Left cardiac atrium (tissue), 4 donors: ENCODE measurements around the gene DENND6B. TPM values are rescaled to one million over a fixed set of nuclear protein-coding genes. Genes with fewer than 3 reads are reported as not detected.

Experiments used
- ATAC-seq, 2 donors: fragments of 200-7000 bp; cut with Tn5 transposase; one replicate each; pipeline ENCODE4 v1.9.1; 2020; ENCODE audit warnings: mild to moderate bottlenecking in 2 of 2, moderate library complexity in 2 of 2
- DNase-seq: peaks from one replicate; pipeline ENCODE4 v3.0.0-alpha.2; 2020
- intact Hi-C, 2 donors: fragments of 100-400 bp; cut with DNase I; formaldehyde crosslinking; loops; one replicate each; pipeline versions ENCODE4 v1.14.1 to v1.15.1; 2022 to 2023
- total RNA-seq, 2 donors: library from RNA; stranded (reverse); fragmentation: NEBNext Ultra II Directional; extraction: Animal tissue kit (Norgen Biotek cat#: 25700); gene quantifications; one replicate each; pipeline ENCODE4 v1.2.1, GENCODE V29; 2021
- donor health status: DM: no; HTN: yes; CAD: no.
- donor health status: DM: no; HTN: yes; CAD: no; lungs with severe emphysema.
- donor health status: DM: yes; HTN: yes; CAD: no.
- donor health status: Dilated cardiomyopathy.

Gene DENND6B
- total RNA-seq, 2 donors from 2014 or later = 2.4 TPM

DNA sequence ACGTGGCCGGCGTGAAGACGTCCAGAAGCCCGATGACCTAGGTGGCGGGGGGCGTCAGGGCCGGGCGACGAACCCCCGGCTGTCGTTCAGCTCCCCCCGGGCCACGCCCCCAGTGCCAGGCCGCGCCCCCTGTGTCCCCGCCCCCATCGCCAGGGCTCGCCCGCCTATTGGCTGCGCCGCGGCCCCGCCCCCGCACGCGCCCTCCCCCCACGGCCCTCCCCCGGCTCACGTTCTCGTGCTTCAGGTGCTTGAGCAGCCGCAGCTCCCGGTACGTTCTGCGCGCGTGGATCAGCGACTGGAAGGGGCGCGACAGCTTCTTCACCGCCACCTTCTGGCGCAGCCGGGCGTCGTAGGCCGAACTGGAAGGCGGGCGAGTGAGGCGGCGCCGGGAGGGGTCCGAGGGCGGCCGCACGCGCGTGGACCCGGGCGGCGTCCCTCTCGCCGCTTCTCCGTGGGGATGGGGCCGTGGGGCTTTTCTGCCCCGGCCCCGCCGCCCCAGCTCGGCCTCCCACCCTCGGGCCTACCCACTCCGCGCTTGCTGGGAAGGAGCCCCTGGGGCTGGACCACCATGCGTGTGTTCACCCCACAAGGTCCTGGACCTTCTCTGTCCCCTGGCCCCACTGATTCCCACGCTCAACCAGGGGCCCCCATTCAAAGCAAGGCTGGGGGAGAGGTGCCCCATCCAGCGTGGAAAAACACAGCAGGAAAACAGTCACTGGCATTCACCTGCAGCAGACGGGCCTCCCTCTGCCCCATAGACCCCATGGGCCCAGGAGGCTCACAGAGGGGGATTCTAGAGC is 59.0 kb downstream of the DENND6B start:
- ATAC-seq (peak; percentile 51 to 65), DNase-seq (peak; percentile 72)
- intact Hi-C loops = no loop called here

DNA sequence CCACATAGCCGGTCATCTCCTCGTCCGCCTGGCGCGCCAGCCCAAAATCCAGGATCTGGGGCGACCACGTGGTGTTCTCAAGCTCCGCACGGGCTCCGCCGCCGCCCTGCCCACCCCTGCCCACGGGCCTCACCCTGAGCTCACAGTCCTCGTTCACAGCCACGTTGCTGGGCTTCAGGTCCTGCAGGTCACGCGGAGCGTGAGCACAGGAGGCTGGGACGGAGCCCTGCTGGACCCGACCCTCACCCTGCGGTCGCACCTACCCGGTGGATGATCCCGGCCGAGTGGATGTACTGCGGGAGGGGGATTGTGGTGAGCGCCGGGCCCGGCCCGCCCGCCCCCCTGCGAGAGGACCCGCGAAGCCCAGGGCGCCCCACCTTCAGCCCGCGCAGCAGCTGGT is 59.8 kb downstream of the DENND6B start:
- intact Hi-C loops = no loop called here
- no peak for ATAC-seq
- no peak for DNase-seq

DNA sequence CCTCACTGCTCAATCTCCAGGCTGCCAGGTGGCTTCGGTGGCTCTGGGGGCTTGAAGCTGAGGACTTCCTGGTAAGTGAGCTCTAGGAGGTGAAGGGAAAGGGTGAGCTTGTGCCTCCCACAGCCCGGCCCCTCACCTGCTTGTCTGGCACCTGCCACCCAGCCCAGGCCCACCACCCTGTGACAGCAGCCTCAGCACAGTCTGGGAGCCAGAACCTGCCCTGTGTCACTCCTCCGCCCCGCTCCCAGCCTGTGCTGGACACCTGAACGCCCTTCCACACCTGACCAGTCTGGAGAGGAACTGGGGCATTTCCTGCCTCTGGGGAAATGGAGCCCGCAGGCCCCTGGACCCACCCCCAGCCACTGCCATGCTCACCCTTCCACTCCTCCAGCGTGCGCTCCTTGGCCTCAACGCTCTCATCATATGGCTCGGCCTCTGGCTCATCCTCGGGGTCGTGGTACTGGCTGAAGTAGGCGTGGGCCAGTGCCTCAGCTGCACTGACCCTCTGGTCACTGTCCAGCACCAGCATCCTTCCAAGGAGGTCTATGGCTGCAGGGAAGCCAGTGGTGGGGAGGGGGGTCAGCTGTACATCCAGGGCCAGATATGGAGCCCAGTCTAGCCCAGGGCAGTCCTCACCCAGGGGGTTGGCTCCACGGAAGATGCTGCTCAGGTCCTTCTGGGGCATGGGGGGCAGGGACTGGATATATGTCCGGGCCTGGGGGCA is 61.7 kb downstream of the DENND6B start:
- intact Hi-C loops = no loop called here
- ATAC-seq = no peak
- no peak for DNase-seq

DNA sequence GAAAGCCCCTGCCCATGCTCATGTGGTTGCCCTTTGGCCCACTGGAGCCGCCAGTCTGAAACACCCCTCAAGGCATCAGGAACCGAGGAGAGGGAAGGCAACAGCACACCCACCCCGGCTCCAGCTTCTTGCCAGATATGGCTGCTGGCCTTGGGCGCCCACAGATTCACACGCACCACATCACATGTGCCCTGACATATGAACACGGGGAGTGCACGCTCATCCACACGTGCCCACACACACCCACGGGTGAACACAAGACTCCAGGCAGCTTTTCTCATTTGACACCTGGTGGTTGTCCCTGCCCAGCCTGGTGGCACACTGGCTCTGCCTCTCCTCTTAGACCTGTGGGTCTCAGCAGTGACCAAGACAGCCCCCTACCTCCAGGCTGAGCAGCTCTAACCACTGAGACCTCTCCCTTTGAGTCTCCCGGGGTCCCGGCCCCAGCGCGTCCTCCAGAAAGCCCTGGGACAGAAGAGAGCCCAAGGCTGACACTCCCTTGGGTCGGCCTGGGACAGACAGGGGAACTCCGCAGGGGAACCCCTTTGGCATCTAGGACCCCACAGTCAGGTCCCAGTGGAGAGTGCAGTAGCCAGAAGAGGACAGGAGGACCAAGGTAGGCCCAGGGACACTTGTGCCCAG is 62.6 kb downstream of the DENND6B start:
- DNase-seq = no peak

DNA sequence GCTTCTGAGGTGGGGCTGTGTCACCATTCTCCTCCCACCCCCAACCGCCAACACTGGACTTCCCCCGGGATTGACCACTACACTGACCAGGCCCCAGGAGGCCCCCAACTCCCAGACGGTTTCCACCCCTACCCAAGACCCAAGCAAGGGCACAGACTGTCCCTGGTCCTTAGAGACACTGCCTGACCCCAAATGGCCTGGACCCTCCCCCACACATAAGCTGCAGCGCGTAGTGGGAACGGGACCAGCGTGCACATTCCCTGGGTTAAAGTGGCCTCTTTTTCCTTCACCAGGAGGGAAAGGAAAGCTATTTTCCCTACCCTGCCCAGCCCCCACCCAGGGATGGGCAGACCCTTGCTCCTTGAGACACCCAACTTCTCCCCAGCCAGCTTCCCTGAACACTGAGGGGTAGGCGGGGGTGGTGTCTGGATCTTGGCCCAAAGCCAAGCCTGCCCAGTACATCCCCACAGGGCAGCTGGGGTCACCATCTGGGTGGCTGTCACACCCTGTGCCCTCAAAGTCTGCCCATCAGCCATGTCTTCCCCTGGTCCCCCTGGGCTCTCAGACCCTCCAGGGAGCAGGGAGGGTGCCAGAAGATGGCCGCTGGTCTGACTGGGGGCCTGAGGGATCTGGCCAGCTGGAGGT is 63.7 kb downstream of the DENND6B start:
- DNase-seq = no peak
- intact Hi-C loops = no loop called here
- ATAC-seq = no peak

More for the DNA sequence above, 62.6 kb downstream of the DENND6B start:
- intact Hi-C loops = no loop called here
- no peak for ATAC-seq

DNA sequence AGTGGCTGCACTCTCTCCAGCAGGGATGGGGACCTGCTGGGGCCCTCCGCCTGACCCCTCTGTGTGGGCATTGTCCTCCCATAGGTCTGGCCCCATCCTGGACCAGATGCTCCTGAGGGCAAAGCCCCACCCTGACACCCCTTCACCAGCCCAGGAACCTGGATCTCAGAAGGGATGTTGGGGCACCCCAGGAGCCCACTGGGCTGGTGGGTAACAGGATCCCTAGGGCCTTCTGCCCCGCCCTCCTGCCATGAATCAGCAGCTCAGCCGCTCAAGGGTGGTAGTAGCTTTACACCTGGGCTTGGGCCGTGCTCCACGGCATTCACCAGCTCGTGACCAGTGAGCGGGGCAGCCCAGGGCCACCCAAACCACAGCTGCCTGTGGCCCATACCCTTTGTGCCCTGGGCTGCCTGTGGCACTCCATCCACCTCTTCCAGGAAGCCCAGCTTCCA is 64.3 kb downstream of the DENND6B start:
- no peak for ATAC-seq
- intact Hi-C loops = no loop called here

DNA sequence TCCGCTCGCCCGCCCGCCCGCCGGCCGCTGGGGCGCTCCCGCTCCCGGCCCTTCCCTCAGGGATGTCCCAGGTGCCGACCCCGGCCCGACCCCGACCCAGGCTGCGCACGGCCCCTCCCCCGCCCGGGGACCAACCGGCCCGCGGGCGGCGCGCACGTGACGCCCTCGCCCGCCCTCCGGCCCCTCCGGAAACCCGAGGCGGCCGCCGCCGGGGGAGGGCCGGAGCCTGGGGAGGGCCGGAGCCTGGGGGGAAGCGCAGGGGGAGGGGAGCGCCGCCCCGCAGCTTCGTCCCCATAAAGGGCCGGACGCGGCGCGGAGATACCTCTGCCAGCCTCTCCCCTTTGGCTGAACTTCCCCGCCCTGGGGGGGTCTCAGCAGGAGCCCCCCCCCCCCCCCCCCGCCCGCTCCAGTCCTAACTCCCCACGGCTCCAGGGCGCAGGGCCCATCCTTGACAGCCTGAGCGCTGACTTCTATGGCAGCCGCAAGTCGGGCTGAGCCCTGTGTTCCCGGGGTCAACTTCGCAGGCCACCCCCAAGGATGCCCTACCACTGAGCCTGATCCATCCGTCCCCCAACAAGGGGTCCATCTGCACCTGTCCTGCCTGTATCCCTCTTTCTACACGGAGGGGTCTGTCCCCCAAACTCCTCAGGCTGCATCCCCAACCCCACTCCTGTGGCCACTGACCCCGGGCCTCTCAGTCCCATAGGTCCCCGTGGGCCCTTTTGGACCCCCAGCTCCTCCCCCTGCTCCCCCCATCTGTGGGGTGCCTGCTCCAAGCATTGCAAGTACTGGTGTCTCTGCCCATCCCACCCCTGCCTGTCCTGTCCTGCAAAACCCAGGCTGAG is 65.0 kb downstream of the DENND6B start, which contains the start of gene MAPK12:
TSS of gene MAPK12 (minus strand) at position 69 of the 845 bp plus-strand sequence. CDS start 174 bp downstream, outside the sequence.
- ATAC-seq = peak; percentile 32 to 64
- DNase-seq = peak; percentile 67
- intact Hi-C loops = no loop called here

More for the DNA sequence above, 64.3 kb downstream of the DENND6B start:
- DNase-seq = no peak

DNA sequence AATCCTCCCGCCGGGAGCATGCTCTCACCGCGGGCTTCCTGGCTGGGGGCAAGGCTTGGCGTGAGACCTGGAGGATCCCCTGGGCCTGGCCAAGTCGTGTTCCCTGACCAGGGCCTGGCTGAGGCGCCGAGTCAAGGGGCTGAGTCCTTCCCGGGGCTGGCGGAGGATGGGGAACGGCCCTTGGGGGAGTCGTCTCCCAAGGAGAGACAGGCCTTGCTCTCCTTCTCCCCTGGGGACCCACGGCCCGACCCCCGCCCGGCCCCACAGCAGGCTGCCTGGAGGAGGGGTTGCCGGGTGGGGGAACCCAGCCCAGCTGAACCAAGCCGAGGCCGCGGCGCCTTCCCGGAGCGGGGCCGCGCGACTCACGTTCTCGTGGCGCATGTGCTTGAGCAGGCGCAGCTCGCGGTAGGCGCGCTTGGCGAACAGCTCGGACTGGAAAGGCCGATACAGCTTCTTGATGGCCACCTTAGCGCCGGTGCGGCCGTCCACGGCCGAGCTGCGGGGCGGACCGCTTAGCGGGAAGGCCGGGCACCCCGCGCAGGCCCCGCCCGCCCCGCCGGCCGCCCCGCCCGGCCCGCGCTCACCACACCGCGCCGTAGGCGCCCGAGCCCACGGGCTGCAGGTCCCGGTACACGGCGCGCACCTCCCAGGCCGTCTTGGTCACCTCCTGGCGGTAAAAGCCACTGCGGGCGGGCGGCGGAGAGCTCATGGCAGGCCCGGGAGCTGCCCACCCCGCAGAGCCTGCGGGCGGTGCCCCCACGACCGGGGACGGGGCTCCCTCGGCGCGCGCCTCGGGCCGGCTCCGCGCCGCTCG is 65.8 kb downstream of the DENND6B start:
- DNase-seq (peak; percentile 67), ATAC-seq (peak; percentile 13 to 25)
- intact Hi-C loops = no loop called here

DNA sequence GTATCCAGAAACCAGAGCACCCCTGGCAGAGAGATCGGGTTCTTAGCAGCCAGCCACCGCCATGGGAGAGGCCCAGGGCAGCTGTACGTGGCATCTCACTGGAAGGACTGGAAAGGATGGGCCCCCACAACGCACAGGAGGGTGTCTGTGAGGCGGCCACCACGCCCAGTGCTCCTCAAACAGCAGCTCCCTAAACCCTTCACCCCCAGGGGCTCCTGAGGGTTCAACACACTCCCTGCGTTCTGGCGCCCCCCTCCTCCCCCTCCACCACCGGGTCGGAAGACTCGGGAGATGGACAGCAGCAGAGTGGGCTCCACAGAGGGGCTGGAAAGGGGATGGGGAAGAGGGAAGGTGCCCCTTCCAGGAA is 66.4 kb downstream of the DENND6B start:
- ATAC-seq (no peak), DNase-seq (no peak)
- intact Hi-C loops = no loop called here

DNA sequence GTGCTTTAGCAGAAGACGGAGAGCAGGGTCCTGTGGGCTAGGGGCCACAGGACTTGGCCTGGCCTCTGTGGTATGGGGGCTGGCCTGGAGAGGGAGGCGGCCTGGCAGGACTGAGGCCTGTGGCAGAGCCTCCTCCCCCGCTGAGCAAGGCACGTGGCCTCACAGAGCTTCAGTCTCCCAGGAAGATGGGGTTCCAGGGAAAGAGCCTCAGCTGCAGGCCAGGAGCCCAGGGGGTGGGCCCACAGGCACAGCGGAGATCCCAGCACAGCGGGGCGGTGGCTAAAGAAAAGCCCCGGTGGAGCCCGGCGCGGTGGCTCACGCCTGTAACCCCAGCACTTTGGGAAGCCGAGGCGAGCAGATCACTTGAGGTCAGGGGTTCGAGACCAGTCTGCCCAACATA is 67.5 kb downstream of the DENND6B start:
- intact Hi-C loops = no loop called here
- ATAC-seq (no peak), DNase-seq (no peak)

Other genes with a start within 250 kb of the DENND6B start
- gene MLC1, start 241.6 kb downstream of the DENND6B start, total RNA-seq = under 1 TPM; 0.29 to 0.41 TPM
- 1 to 10 TPM in 1 of 2 donors, under 1 TPM in 1; 0.71 to 1.2 TPM for gene MOV10L1, start 237.0 kb downstream of the DENND6B start, total RNA-seq
- 1 to 10 TPM in 1 of 2 donors, under 1 TPM in 1; 0.89 to 1.1 TPM for gene PANX2, start 156.3 kb downstream of the DENND6B start, total RNA-seq
- 10 to 100 TPM; 19.6 to 26.1 TPM for gene TRABD, start 141.1 kb downstream of the DENND6B start, total RNA-seq
- gene SELENOO, start 126.0 kb downstream of the DENND6B start, total RNA-seq = 10 to 100 TPM; 11.7 to 15.0 TPM
- 10 to 100 TPM; 20.4 to 22.0 TPM for gene TUBGCP6, start 82.0 kb downstream of the DENND6B start, total RNA-seq
- 10 to 100 TPM; 11.2 to 14.2 TPM for gene HDAC10, start 75.7 kb downstream of the DENND6B start, total RNA-seq
- 10 to 100 TPM; 13.2 to 14.7 TPM for gene MAPK12, start 65.3 kb downstream of the DENND6B start, total RNA-seq
- 10 to 100 TPM; 13.3 to 15.4 TPM for gene MAPK11, start 56.6 kb downstream of the DENND6B start, total RNA-seq
- 10 to 100 TPM; 76.2 to 91.5 TPM for gene PLXNB2, start 19.4 kb downstream of the DENND6B start, total RNA-seq
- 10 to 100 TPM; 40.6 to 46.2 TPM for gene PPP6R2, start 16.3 kb upstream of the DENND6B start, total RNA-seq
- gene SBF1, start 148.0 kb upstream of the DENND6B start, total RNA-seq = 10 to 100 TPM; 44.9 to 54.4 TPM
- gene ADM2, start 154.5 kb upstream of the DENND6B start, total RNA-seq = under 1 TPM; 0.15 to 0.52 TPM
- gene MIOX, start 159.8 kb upstream of the DENND6B start, total RNA-seq = not detected
- gene LMF2, start 180.7 kb upstream of the DENND6B start, total RNA-seq = 10 to 100 TPM; 35.4 to 37.6 TPM
- gene NCAPH2, start 181.2 kb upstream of the DENND6B start, total RNA-seq = 10 to 100 TPM; 29.8 to 32.7 TPM
- 1 to 10 TPM in 1 of 2 donors, not detected in 1; 1.3 TPM for gene SCO2, start 198.6 kb upstream of the DENND6B start, total RNA-seq
- gene TYMP, start 203.0 kb upstream of the DENND6B start, total RNA-seq = 10 to 100 TPM; 27.9 to 67.1 TPM
- gene KLHDC7B, start 218.9 kb upstream of the DENND6B start, total RNA-seq = under 1 TPM in 1 of 2 donors, not detected in 1; 0.15 TPM
- not detected for gene SYCE3, start 235.9 kb upstream of the DENND6B start, total RNA-seq